Esophagus squamous epithelium (tissue), 4 donors: Measurements from ENCODE around the gene RAMP1.

Experiments
- CTCF ChIP-seq, 6 experiments: fragments of 450-650 bp in 4 of 6; fragments of 200-600 bp in 2 of 6; sonication (generic) in 2 of 6; IDR thresholded peaks; one replicate each; pipeline ENCODE4 v1.5.1; 2016 to 2019; ENCODE audit warnings: antibody characterized with exemption in 6 of 6, mild to moderate bottlenecking in 4 of 6, moderate library complexity in 4 of 6
- POLR2A ChIP-seq, 4 donors: fragments of 450-650 bp; IDR thresholded peaks; one replicate each; pipeline ENCODE4 v1.6.1; 2017; ENCODE audit warnings: antibody characterized with exemption in 4 of 4, mild to moderate bottlenecking in 4 of 4, moderate library complexity in 3 of 4

GRCh38 chr2:237915576-237915975 lies 56.2 kb downstream of the RAMP1 start:
- no peak for TF ChIP-seq CTCF (IDR thresholded peaks at IDR 0.05)
- no peak for TF ChIP-seq POLR2A (IDR thresholded peaks at IDR 0.05)
